Measurements from ENCODE around the gene ZIC4. TPM values are rescaled to one million over a fixed set of nuclear protein-coding genes. Genes with fewer than 3 reads are reported as not detected.

ZIC4 gene
- polyA plus RNA-seq, 1 of the 3 experiments (the other 2 are of a cell fraction): 1.3 TPM

DNA sequence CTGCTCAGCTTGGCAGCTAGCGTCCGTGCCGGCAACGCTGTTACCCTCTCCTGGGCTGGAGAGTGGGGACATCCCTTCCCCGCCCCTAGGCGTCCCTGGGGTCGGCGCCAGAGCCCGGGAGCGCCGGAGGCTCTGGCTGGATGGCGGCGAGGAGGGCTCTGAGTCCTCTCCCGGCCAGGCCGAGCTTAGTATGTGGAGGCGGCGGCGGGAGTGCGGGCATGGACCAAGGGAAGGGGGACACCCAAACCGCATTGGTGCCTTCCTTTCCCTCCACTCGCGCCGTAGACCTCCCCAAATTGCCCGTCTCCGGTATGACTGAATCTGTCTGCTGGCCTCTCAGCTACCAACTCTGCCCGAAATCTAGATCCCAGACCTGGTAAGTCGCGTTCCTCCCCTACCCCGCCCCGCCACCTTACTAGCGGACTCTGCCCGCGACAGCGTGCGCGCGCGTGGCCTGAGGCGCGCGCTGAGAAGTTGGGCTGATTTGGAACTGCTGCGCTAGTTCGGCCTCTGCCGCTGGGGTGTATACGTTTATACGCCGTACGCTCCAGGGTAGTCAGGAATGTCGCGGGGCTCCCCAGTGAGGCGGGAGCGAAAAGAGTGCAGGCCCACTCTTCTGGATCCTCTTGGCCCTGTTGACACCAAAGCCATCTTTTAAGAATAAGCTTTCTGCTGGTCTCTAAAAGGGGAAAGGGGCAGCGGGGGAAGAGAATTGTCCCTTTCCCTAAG lies 15.0 kb upstream of the ZIC4 start:
- ChIA-PET CTCF (interaction anchor here (0.9 kb wide), 1 partner anchor 40 kb away, joined by 3 read pairs; no protein-coding TSS in a partner anchor), POLR2A (no interaction called here)
- no peak overlapping the region for H3K27ac ChIP-seq (ENCODE audit: low read depth in 2 of 2, low read length in 1 of 2)
- TF ChIP-seq, protein P1, sequence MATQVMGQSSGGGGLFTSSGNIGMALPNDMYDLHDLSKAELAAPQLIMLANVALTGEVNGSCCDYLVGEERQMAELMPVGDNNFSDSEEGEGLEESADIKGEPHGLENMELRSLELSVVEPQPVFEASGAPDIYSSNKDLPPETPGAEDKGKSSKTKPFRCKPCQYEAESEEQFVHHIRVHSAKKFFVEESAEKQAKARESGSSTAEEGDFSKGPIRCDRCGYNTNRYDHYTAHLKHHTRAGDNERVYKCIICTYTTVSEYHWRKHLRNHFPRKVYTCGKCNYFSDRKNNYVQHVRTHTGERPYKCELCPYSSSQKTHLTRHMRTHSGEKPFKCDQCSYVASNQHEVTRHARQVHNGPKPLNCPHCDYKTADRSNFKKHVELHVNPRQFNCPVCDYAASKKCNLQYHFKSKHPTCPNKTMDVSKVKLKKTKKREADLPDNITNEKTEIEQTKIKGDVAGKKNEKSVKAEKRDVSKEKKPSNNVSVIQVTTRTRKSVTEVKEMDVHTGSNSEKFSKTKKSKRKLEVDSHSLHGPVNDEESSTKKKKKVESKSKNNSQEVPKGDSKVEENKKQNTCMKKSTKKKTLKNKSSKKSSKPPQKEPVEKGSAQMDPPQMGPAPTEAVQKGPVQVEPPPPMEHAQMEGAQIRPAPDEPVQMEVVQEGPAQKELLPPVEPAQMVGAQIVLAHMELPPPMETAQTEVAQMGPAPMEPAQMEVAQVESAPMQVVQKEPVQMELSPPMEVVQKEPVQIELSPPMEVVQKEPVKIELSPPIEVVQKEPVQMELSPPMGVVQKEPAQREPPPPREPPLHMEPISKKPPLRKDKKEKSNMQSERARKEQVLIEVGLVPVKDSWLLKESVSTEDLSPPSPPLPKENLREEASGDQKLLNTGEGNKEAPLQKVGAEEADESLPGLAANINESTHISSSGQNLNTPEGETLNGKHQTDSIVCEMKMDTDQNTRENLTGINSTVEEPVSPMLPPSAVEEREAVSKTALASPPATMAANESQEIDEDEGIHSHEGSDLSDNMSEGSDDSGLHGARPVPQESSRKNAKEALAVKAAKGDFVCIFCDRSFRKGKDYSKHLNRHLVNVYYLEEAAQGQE (IDR thresholded peaks at IDR 0.05; ENCODE audit: low read depth, low read length): no peak
- no peak for TF ChIP-seq RFX5 (IDR thresholded peaks at IDR 0.05; ENCODE audit: low read length)
- TF ChIP-seq RXRA (IDR thresholded peaks at IDR 0.05; ENCODE audit: borderline replicate concordance, low read depth): no peak
- no peak for TF ChIP-seq MXI1 (IDR thresholded peaks at IDR 0.05; ENCODE audit: low read depth, low read length)
- TF ChIP-seq EZH2phosphoT487 (IDR thresholded peaks at IDR 0.05; ENCODE audit: borderline replicate concordance, low read depth): no peak
- TF ChIP-seq SMC3 (IDR thresholded peaks at IDR 0.05; ENCODE audit: low read depth, low read length): no peak
- no peaks in the 10 kb centered on the region for H4K20me1 ChIP-seq (ENCODE audit: insufficient read depth)
- peaks cover 63% of the 10 kb centered on the region for H3K27me3 ChIP-seq (ENCODE audit: insufficient read depth)
- no peaks in the 10 kb centered on the region for H3K9me3 ChIP-seq
- no peaks in the 10 kb centered on the region; a peak in 1 of 4 replicates for H3K4me1 ChIP-seq (ENCODE audit: control insufficient read depth in 1 of 2, insufficient read depth in 2 of 2, low read depth in 1 of 2, low read length in 1 of 2)
- H3K9me2 ChIP-seq: no peaks in the 10 kb centered on the region
- H2AFZ ChIP-seq (ENCODE audit: low read depth): no peak overlapping the region
- H3F3A ChIP-seq (replicated peaks; ENCODE audit: insufficient read depth): no peaks in the 10 kb centered on the region
- no peaks in the 10 kb centered on the region for H3K36me3 ChIP-seq (replicated peaks in 1 of 2; ENCODE audit: control insufficient read depth in 1 of 2, insufficient read depth in 2 of 2, low read length in 1 of 2)
- peak; percentile 63 for DNase-seq
- 0 out of 2 replicates have a peak overlapping the region, but pooled peaks have one; percentile 24 for H3K4me2 ChIP-seq
- WGBS (ENCODE audit: low lambda C conversion rate): 30% methylated on average over 28 of the region's 53 CpGs
- no peak overlapping the region for H3K9ac ChIP-seq
- peak overlapping the region in 1 of 2 experiments; percentile 29; a peak in 2 of 4 replicates for H3K4me3 ChIP-seq (ENCODE audit: low read depth in 2 of 2, low read length in 1 of 2)
- H3K79me2 ChIP-seq (ENCODE audit: insufficient read depth): no peaks in the 10 kb centered on the region

DNA sequence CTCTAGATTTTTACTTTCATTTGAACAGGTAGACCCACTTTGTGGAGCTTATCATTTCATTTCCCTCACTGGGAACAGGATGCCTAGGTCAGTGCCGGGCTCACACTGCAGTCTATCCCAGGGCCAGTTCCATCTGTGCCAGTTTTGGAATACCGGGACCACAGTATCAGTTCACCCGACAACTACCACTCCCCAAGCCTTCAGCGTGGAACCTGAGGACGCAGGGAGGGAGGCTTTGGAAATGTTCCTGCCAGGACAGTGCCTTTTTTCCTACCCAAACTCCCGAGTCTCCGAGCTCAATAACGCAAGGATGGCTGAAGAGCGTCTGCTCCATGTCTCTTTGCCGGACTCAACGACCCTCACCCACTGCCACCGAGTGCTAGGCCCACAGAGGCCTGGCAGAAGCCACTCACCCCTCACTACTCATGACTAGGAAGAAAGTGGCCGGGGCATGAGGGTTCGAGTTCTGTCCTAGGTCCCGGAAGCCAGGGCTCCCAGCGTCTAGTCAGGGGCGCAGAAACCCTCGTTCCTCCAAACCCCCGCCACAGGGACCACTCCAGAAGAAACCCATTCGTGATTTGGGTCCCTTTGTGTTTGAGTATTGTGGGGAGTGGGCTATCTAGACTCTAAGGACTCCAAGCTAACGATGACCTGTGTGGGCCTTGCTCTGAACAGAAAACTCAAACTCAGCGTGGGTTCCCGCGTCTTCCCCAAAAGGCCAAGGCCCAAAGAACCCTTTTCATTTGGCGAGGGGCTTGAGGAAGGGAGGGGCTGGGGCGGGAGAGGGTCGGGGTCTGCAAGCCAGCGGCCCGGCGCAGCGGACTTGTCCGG lies 14.2 kb upstream of the ZIC4 start:
- Histone ChIP-seq H3K4me1 (ENCODE audit: control insufficient read depth in 1 of 2, insufficient read depth in 2 of 2, low read depth in 1 of 2, low read length in 1 of 2) (no peaks in the 10 kb centered on the region; a peak in 1 of 4 replicates), H3K36me3 (replicated peaks in 1 of 2; ENCODE audit: control insufficient read depth in 1 of 2, insufficient read depth in 2 of 2, low read length in 1 of 2) (no peaks in the 10 kb centered on the region), H3K9me2 (no peaks in the 10 kb centered on the region), H3K9me3 (no peaks in the 10 kb centered on the region), H3F3A (replicated peaks; ENCODE audit: insufficient read depth) (no peaks in the 10 kb centered on the region), H3K79me2 (ENCODE audit: insufficient read depth) (no peaks in the 10 kb centered on the region), H3K4me2 (no peak overlapping the region), H2AFZ (ENCODE audit: low read depth) (no peak overlapping the region), H3K27me3 (ENCODE audit: insufficient read depth) (peaks cover 63% of the 10 kb centered on the region), H4K20me1 (ENCODE audit: insufficient read depth) (no peaks in the 10 kb centered on the region), H3K4me3 (ENCODE audit: low read depth in 2 of 2, low read length in 1 of 2) (no peak overlapping the region), H3K9ac (no peak overlapping the region), H3K27ac (ENCODE audit: low read depth in 2 of 2, low read length in 1 of 2) (no peak overlapping the region)
- ChIA-PET POLR2A (no interaction called here), CTCF (interaction anchor here (0.9 kb wide), 1 partner anchor 41 kb away, joined by 3 read pairs; no protein-coding TSS in a partner anchor)
- peak; percentile 20 for DNase-seq
- TF ChIP-seq EP300 (IDR thresholded peaks at IDR 0.05; ENCODE audit: borderline replicate concordance in 1 of 2, low read depth in 1 of 2, low read length in 1 of 2): no peak
- no peak for TF ChIP-seq SIN3A (IDR thresholded peaks at IDR 0.05; ENCODE audit: borderline replicate concordance, low read depth, low read length)
- TF ChIP-seq MEF2A (IDR thresholded peaks at IDR 0.05; ENCODE audit: borderline replicate concordance, low read depth): no peak
- no peak for TF ChIP-seq RCOR1 (IDR thresholded peaks at IDR 0.05; ENCODE audit: low read length)
- TF ChIP-seq GABPA (IDR thresholded peaks at IDR 0.05; ENCODE audit: low read depth): no peak
- no peak for TF ChIP-seq NFIC (IDR thresholded peaks at IDR 0.05; ENCODE audit: borderline replicate concordance)
- no peak for TF ChIP-seq POLR2AphosphoS5 (IDR thresholded peaks at IDR 0.05; ENCODE audit: low read depth, low read length)
- TF ChIP-seq EZH2phosphoT487 (IDR thresholded peaks at IDR 0.05; ENCODE audit: borderline replicate concordance, low read depth): no peak
- TF ChIP-seq SMC3 (IDR thresholded peaks at IDR 0.05; ENCODE audit: low read depth, low read length): no peak
- no peak for TF ChIP-seq FOXJ3 (CRISPR knock-in tag; IDR thresholded peaks at IDR 0.05)
- no peak for TF ChIP-seq NRF1 (IDR thresholded peaks at IDR 0.05; ENCODE audit: low read depth, low read length)
- no peak for TF ChIP-seq TCF12 (IDR thresholded peaks at IDR 0.05)
- no peak for TF ChIP-seq MXI1 (IDR thresholded peaks at IDR 0.05; ENCODE audit: low read depth, low read length)
- TF ChIP-seq, protein P2, sequence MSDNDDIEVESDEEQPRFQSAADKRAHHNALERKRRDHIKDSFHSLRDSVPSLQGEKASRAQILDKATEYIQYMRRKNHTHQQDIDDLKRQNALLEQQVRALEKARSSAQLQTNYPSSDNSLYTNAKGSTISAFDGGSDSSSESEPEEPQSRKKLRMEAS (IDR thresholded peaks at IDR 0.05; ENCODE audit: low read depth): no peak
- TF ChIP-seq RAD21 (IDR thresholded peaks at IDR 0.05; ENCODE audit: low read length): no peak
- TF ChIP-seq FOXM1 (IDR thresholded peaks at IDR 0.05; ENCODE audit: low read depth): no peak
- TF ChIP-seq, protein P3, sequence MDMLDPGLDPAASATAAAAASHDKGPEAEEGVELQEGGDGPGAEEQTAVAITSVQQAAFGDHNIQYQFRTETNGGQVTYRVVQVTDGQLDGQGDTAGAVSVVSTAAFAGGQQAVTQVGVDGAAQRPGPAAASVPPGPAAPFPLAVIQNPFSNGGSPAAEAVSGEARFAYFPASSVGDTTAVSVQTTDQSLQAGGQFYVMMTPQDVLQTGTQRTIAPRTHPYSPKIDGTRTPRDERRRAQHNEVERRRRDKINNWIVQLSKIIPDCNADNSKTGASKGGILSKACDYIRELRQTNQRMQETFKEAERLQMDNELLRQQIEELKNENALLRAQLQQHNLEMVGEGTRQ (IDR thresholded peaks at IDR 0.05; ENCODE audit: borderline replicate concordance, low read depth, low read length): no peak
- no peak for TF ChIP-seq JUND (IDR thresholded peaks at IDR 0.05)
- TF ChIP-seq GATA2 (CRISPR knock-in tag; IDR thresholded peaks at IDR 0.05): no peak
- WGBS (ENCODE audit: low lambda C conversion rate): 67% methylated on average over 21 of the region's 32 CpGs
